ENCODE results near the gene FASTKD3. TPM values are rescaled to one million over a fixed set of nuclear protein-coding genes. Genes with fewer than 3 reads are reported as not detected.

The FASTKD3 gene
- total RNA-seq, 1 donor from 2014 or later: 8.1 TPM

- H2AFZ ChIP-seq (ENCODE audit: low read depth, low read length): peak overlapping the region; percentile 83
- peaks cover 28% of the 10 kb centered on the region for H4K20me1 ChIP-seq (ENCODE audit: insufficient read depth, low read length)
- no peak for DNase-seq (ENCODE audit: low read depth)
- peak overlapping the region; percentile 77 for H3K27ac Mint-ChIP-seq (ENCODE audit: unreplicated experiment)
- peak overlapping the region; percentile 96 for H3K4me3 Mint-ChIP-seq (ENCODE audit: unreplicated experiment)
- H3K27me3 ChIP-seq (ENCODE audit: insufficient read depth, low read length): no peaks in the 10 kb centered on the region
- H3K9ac ChIP-seq (ENCODE audit: low read length): peak overlapping the region; percentile 92
- H3K4me2 ChIP-seq (ENCODE audit: low read length): peak overlapping the region; percentile 99
- H3K4me1 ChIP-seq (ENCODE audit: insufficient read depth, low read length): peaks cover 8% of the 10 kb centered on the region
- H3K9me3 ChIP-seq (ENCODE audit: insufficient read depth, low read depth, low read length): no peaks in the 10 kb centered on the region
- peaks cover 8% of the 10 kb centered on the region for H3K36me3 ChIP-seq (ENCODE audit: insufficient read depth, low read length)
- H3K9me3 Mint-ChIP-seq (ENCODE audit: unreplicated experiment): no peaks in the 10 kb centered on the region
- TF ChIP-seq CTCF (IDR thresholded peaks at IDR 0.05; ENCODE audit: insufficient read depth, low read depth, low read length) (no peak), EZH2 (IDR thresholded peaks at IDR 0.05; ENCODE audit: insufficient read depth, low read length) (no peak)
- H3K79me2 ChIP-seq (ENCODE audit: insufficient read depth, low read length): peaks cover 74% of the 10 kb centered on the region
- H3K27ac ChIP-seq (ENCODE audit: low read depth, low read length): peak overlapping the region; percentile 77
- H3K36me3 Mint-ChIP-seq (ENCODE audit: low read depth, unreplicated experiment): no peaks in the 10 kb centered on the region
- no peaks in the 10 kb centered on the region for H3K27me3 Mint-ChIP-seq (ENCODE audit: low read depth, unreplicated experiment)
- peak overlapping the region; percentile 94 for H3K4me3 ChIP-seq (ENCODE audit: insufficient read depth, low read depth, low read length)
- no peak for FAIRE-seq
- peaks cover 23% of the 10 kb centered on the region for H3K4me1 Mint-ChIP-seq (ENCODE audit: low read depth, unreplicated experiment)
Measured at GRCh38 chr5:7868427-7868772, 431 bp downstream of the FASTKD3 start.

- Histone ChIP-seq H3K27me3 (ENCODE audit: insufficient read depth, low read length) (no peaks in the 10 kb centered on the region), H3K4me2 (ENCODE audit: low read length) (peak overlapping the region; percentile 99), H3K9me3 (ENCODE audit: insufficient read depth, low read depth, low read length) (no peaks in the 10 kb centered on the region), H2AFZ (ENCODE audit: low read depth, low read length) (no peak overlapping the region), H4K20me1 (ENCODE audit: insufficient read depth, low read length) (peaks cover 21% of the 10 kb centered on the region), H3K4me1 (ENCODE audit: insufficient read depth, low read length) (peaks cover 8% of the 10 kb centered on the region), H3K4me3 (ENCODE audit: insufficient read depth, low read depth, low read length) (peak overlapping the region; percentile 94), H3K27ac (ENCODE audit: low read depth, low read length) (no peak overlapping the region), H3K79me2 (ENCODE audit: insufficient read depth, low read length) (peaks cover 63% of the 10 kb centered on the region), H3K36me3 (ENCODE audit: insufficient read depth, low read length) (peaks cover 18% of the 10 kb centered on the region), H3K9ac (ENCODE audit: low read length) (no peak overlapping the region)
- Mint-ChIP-seq H3K9me3 (ENCODE audit: unreplicated experiment) (no peaks in the 10 kb centered on the region), H3K4me1 (ENCODE audit: low read depth, unreplicated experiment) (peaks cover 18% of the 10 kb centered on the region), H3K36me3 (ENCODE audit: low read depth, unreplicated experiment) (no peaks in the 10 kb centered on the region), H3K27me3 (ENCODE audit: low read depth, unreplicated experiment) (no peaks in the 10 kb centered on the region), H3K27ac (ENCODE audit: unreplicated experiment) (no peak overlapping the region), H3K4me3 (ENCODE audit: unreplicated experiment) (no peak overlapping the region)
- FAIRE-seq (no peak), DNase-seq (ENCODE audit: low read depth) (no peak)
- no peak for TF ChIP-seq CTCF (IDR thresholded peaks at IDR 0.05; ENCODE audit: insufficient read depth, low read depth, low read length)
- no peak for TF ChIP-seq EZH2 (IDR thresholded peaks at IDR 0.05; ENCODE audit: insufficient read depth, low read length)
Measured at GRCh38 chr5:7867260-7867659, 1.6 kb downstream of the FASTKD3 start.

- no peak overlapping the region for H3K27ac Mint-ChIP-seq (ENCODE audit: unreplicated experiment)
- FAIRE-seq (no peak), DNase-seq (ENCODE audit: low read depth) (no peak)
- Histone ChIP-seq H3K36me3 (ENCODE audit: insufficient read depth, low read length) (peaks cover 26% of the 10 kb centered on the region), H3K9me3 (ENCODE audit: insufficient read depth, low read depth, low read length) (no peaks in the 10 kb centered on the region), H2AFZ (ENCODE audit: low read depth, low read length) (no peak overlapping the region), H3K4me1 (ENCODE audit: insufficient read depth, low read length) (peaks cover 8% of the 10 kb centered on the region), H3K27me3 (ENCODE audit: insufficient read depth, low read length) (no peaks in the 10 kb centered on the region), H3K4me2 (ENCODE audit: low read length) (no peak overlapping the region), H3K27ac (ENCODE audit: low read depth, low read length) (no peak overlapping the region), H3K79me2 (ENCODE audit: insufficient read depth, low read length) (peaks cover 52% of the 10 kb centered on the region), H4K20me1 (ENCODE audit: insufficient read depth, low read length) (peaks cover 15% of the 10 kb centered on the region), H3K4me3 (ENCODE audit: insufficient read depth, low read depth, low read length) (no peak overlapping the region), H3K9ac (ENCODE audit: low read length) (no peak overlapping the region)
- H3K4me3 Mint-ChIP-seq (ENCODE audit: unreplicated experiment): no peak overlapping the region
- no peaks in the 10 kb centered on the region for H3K9me3 Mint-ChIP-seq (ENCODE audit: unreplicated experiment)
- H3K27me3 Mint-ChIP-seq (ENCODE audit: low read depth, unreplicated experiment): no peaks in the 10 kb centered on the region
- TF ChIP-seq EZH2 (IDR thresholded peaks at IDR 0.05; ENCODE audit: insufficient read depth, low read length) (no peak), CTCF (IDR thresholded peaks at IDR 0.05; ENCODE audit: insufficient read depth, low read depth, low read length) (no peak)
- peaks cover 14% of the 10 kb centered on the region for H3K4me1 Mint-ChIP-seq (ENCODE audit: low read depth, unreplicated experiment)
- H3K36me3 Mint-ChIP-seq (ENCODE audit: low read depth, unreplicated experiment): peaks cover 3% of the 10 kb centered on the region
Measured at GRCh38 chr5:7866196-7866595, 2.6 kb downstream of the FASTKD3 start.
